Epithelial cell of esophagus (primary cell): ENCODE measurements around the gene FNDC3A.

Experiments used
- DNase-seq: peaks from one replicate; pipeline ENCODE4 v3.0.0; 2010; ENCODE audit warnings: low read depth
- H3K4me3 ChIP-seq: 2 replicates; pipeline ENCODE4 v1.5.1; 2011; ENCODE audit warnings: mild to moderate bottlenecking, low read length, control low read depth
- CTCF ChIP-seq: IDR thresholded peaks from 2 replicates; pipeline ENCODE4 v1.5.1; 2011; ENCODE audit warnings: low read depth, mild to moderate bottlenecking, low read length, control low read depth, inconsistent platforms; ENCODE audit not compliant: insufficient read depth; ENCODE audit errors: missing control alignments

FNDC3A gene

DNA sequence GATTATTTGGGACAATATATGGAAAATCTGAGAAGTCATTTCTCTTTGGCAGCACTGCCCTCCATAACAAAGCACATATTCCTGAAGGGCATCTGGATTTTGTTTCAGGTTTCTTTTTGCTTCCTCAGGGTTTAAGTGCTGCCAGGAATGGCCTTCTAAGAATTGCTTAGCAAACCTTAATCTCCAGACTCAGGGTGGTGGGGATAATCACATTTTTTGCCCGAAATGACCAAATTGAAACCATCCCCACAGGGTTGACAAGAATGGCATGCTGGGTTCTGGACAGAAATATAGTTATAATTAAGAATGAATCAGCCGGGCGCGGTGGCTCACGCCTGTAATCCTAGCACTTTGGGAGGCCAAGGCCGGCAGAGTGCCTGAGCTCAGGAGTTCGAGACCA is 265.6 kb downstream of the FNDC3A start:
- TF ChIP-seq CTCF, result no peak
- H3K4me3 ChIP-seq, result no peak overlapping the region
- DNase-seq, result no peak

GRCh38 chr13:49245101-49245500 is 269.4 kb downstream of the FNDC3A start:
- no peak for TF ChIP-seq CTCF
- no peak for DNase-seq
- no peak overlapping the region for H3K4me3 ChIP-seq

DNA sequence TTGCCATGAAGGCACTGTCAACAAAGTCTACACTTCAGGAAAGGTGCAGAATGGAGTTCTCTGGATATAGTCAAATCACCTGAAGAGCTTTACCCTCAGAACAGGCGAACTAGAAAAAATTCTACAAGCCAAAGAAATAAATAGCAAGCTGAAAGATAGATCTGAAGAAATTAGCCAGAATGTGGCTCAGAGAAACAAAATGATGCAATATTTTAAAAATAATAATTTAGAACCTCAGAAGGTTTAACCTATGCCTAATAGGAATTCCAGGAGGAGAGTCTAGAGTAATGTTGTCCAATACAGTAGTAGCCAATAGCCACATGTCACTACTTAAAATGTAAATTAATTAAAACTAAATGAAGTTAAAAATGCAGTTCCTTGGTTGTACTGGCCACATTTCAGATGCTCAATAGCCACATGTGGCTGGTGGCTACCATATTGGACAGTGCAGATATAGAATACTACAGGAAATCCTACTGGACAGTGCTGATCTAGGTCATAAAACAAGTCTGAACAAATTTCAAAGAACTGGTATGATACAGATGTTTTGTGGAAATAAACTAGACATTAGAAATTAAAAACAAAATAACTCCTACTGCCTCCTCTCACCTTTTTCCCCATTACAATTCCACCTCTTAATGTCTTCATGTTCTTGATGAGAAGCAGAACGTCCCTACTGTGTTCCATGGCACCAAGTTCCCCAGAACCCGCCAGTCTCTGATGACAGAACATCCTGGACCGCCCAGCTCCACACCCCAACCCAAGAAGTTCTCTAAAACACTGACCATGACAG is 271.3 kb downstream of the FNDC3A start:
- TF ChIP-seq CTCF, result no peak
- DNase-seq, result no peak
- H3K4me3 ChIP-seq, result peak overlapping the region; percentile 93

DNA sequence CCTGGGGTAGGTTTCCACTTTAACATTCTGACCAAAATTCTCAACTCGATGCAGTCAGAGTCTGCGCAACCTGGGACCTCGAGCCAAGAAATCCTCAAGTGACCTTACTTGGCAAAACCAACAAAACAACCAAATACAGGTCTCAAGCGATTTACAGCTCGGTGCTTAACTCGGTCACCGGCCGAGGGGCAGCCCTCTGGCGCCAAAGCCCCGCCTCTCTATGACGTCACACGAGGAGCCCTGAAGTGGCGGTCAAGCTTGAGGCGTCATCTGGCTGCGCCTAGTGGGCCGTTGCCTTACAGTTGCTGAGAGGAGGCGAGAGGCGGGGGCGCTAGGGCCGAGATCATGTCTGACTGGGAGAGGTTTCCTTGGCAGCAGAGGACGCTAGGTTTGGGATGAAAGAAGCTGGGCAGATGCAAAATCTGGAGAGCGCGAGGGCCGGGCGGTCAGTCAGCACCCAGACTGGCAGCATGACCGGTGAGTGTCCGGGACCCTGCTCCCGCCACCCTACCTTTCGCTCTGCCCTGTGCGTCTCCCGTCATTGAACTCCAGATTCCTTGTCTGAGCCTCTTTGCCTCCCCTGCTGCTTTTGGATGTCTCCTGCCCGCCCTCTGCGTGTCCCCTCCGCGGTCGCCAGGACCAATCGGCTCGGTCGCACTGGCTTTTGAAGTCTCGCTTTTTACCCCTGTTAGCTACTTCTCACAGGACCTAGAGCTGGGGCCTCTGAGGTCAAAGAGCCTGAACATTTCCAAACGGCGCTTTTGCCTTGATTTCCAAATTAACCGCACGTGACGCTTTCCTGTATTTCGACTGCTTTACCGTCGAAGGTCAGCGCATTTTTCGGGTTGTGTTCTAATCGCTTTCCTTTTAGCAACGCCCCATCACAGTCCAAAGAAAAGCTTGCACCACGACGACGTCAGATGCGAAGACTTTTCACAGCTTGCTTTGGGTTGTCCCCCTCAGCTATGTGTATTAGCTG is 272.2 kb downstream of the FNDC3A start, which contains the start of gene CDADC1:
Gene CDADC1, plus strand, starts transcription at position 283 of the 979 bp plus-strand sequence. Its CDS starts 113 bp downstream, at position 396.
- DNase-seq, result peak; percentile 96
- TF ChIP-seq CTCF, result no peak
- H3K4me3 ChIP-seq, result peak within 1 kb of the TSS; percentile 93

DNA sequence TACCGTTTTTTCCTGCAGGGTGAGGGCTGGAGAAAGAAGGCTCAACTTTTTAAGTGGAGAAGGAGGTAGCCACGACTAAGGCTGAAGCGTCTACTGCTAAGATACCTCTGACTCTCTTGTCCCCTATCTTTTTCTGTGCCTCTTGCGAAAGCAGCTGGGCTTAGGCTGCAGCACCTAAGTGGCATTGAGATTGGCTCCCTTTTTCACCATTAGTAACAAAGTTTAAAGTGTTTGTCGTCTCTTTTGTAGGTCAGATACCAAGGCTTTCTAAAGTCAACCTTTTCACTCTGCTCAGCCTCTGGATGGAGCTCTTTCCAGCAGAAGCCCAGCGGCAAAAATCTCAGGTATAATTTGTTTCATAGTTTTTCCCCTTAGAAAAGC is 272.9 kb downstream of the FNDC3A start:
- no peak for DNase-seq
- peak overlapping the region; percentile 93 for H3K4me3 ChIP-seq
- peak; percentile 25 for TF ChIP-seq CTCF

DNA sequence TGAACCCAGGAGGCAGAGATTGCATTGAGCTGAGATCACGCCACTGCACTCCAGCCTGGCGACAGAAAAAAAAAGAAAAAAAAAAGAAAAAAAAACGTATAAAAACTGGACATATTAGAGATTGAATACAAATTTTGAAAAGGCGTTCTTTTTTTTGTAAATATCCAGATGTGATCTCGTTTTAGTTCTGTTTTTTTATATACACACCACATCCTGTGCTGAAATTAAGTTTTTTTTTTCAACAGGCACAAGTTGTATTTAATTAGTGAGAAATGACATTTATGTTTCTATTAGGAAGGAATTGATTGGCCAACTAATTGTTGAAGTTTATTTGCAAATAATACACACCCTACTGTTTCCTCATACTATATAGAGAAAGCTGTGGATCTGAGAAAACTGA is 275.6 kb downstream of the FNDC3A start:
- no peak overlapping the region for H3K4me3 ChIP-seq
- DNase-seq, result no peak
- TF ChIP-seq CTCF, result no peak
